ENCODE results near the gene ATP11C. TPM values are rescaled to one million over a fixed set of nuclear protein-coding genes. Genes with fewer than 3 reads are reported as not detected.
"Not testable (repeated sequence)": the region's sequence is repeated elsewhere in the genome, so short reads cannot be mapped to it uniquely, and the experiment has no call there.

Gene ATP11C
- total and polyA plus RNA-seq, 9 of the 15 experiments (the other 6 are each of a cell fraction or from before 2014, with no cell fraction given), result 18.2 to 42.2 (median 29.4) TPM

DNA sequence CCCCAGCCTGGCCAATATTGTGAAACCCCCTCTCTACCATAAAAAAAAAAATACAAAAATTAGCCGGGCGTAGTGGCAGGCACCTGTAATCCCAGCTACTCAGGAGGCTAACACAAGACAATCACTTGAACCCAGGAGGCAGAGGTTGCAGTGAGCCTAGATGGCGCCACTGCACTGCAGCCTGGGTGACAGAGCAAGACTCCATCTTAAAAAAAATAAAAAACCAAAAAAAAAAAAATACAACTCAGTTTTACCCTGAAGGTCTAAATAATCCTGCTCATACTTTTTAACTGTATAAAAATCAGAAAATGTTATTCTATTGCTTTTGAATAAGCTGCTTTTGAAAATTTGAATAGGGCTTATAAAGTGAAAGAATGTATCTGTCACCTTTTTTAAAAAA, 33.3 kb upstream of the ATP11C start:
- H4K20me1 ChIP-seq (replicated peaks; ENCODE audit: control insufficient read depth, insufficient read depth, low read length); H3K4me1 ChIP-seq (replicated peaks in 1 of 2; ENCODE audit: control insufficient read depth in 2 of 2, insufficient read depth in 2 of 2, low read length in 2 of 2); H3K4me3 ChIP-seq; H3K79me2 ChIP-seq (ENCODE audit: control insufficient read depth, insufficient read depth, low read length); H2AFZ ChIP-seq (ENCODE audit: low read depth, low read length); H3K36me3 ChIP-seq (ENCODE audit: control insufficient read depth, insufficient read depth, low read length); H3K9ac ChIP-seq (ENCODE audit: insufficient read depth in 1 of 2, low read depth in 2 of 2, low read length in 2 of 2); POLR2A ChIA-PET; H3K9me3 ChIP-seq (replicated peaks; ENCODE audit: control insufficient read depth, insufficient read depth, low read depth, low read length); CTCF ChIA-PET (ENCODE audit: low intra/inter-chr PET ratio); FAIRE-seq; BruUV-seq (replicated peaks); H3K27me3 ChIP-seq (ENCODE audit: control insufficient read depth in 2 of 2, insufficient read depth in 2 of 2, low read length in 2 of 2); H3K4me2 ChIP-seq (ENCODE audit: insufficient read depth, low read length); H3K27ac ChIP-seq (ENCODE audit: extremely low read depth, low read depth, low read length); in situ Hi-C loops (cut with MboI); H3K9me1 ChIP-seq (ENCODE audit: control insufficient read depth, insufficient read depth, low read length): not testable (repeated sequence)
- ATAC-seq, result peak; percentile 78
- WGBS (ENCODE audit: insufficient coverage, low coverage, missing lambda C conversion rate), result 0% methylated on average over 3 of the region's 3 CpGs
- intact Hi-C loops (cut with micrococcal nuclease), result loop anchor here (10.0 kb wide), 1 partner anchor 381 kb away; no protein-coding TSS in a partner anchor
- peak in 1 of 4 experiments; percentile 13 for DNase-seq (ENCODE audit: extremely low read depth in 1 of 4, low spot score in 3 of 4)
- TF ChIP-seq ZNF384 (IDR thresholded peaks at IDR 0.05; ENCODE audit: low read depth, low read length) (peak; percentile 78), YY1 (IDR thresholded peaks at IDR 0.05; ENCODE audit: borderline replicate concordance in 1 of 3, control insufficient read depth in 1 of 3, extremely low read depth in 1 of 3, insufficient read depth in 3 of 3, insufficient read length in 1 of 3, insufficient replicate concordance in 2 of 3, low read depth in 1 of 3, low read length in 2 of 3) (peak in 1 of 3 experiments; percentile 25)
- TF ChIP-seq, protein P1, sequence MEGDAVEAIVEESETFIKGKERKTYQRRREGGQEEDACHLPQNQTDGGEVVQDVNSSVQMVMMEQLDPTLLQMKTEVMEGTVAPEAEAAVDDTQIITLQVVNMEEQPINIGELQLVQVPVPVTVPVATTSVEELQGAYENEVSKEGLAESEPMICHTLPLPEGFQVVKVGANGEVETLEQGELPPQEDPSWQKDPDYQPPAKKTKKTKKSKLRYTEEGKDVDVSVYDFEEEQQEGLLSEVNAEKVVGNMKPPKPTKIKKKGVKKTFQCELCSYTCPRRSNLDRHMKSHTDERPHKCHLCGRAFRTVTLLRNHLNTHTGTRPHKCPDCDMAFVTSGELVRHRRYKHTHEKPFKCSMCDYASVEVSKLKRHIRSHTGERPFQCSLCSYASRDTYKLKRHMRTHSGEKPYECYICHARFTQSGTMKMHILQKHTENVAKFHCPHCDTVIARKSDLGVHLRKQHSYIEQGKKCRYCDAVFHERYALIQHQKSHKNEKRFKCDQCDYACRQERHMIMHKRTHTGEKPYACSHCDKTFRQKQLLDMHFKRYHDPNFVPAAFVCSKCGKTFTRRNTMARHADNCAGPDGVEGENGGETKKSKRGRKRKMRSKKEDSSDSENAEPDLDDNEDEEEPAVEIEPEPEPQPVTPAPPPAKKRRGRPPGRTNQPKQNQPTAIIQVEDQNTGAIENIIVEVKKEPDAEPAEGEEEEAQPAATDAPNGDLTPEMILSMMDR (IDR thresholded peaks at IDR 0.05 in 2 of 3, conservative IDR thresholded peaks at IDR 0.05 in 1 of 3; ENCODE audit: insufficient read depth in 2 of 3, low read depth in 1 of 3, low read length in 3 of 3), result peak; percentile 30 to 40 (median 37); a peak in 4 of 6 replicates

All from K562 (cell line).